Endothelial cell (in vitro differentiated cells): ENCODE measurements around the gene CELA2B. TPM values are rescaled to one million over a fixed set of nuclear protein-coding genes. Genes with fewer than 3 reads are reported as not detected.

Experiments used
- DNase-seq: peaks from one replicate; pipeline ENCODE4 v3.0.0; 2021; ENCODE audit warnings: low spot score
- H3K27ac Mint-ChIP-seq: one replicate; pipeline ENCODE4 v1.8.0; 2021; ENCODE audit warnings: mixed read lengths, inconsistent platforms; ENCODE audit not compliant: unreplicated experiment
- H3K27me3 Mint-ChIP-seq: one replicate; pipeline ENCODE4 v1.8.0; 2021; ENCODE audit warnings: mild to moderate bottlenecking, moderate library complexity, mixed read lengths, inconsistent platforms; ENCODE audit not compliant: unreplicated experiment
- H3K36me3 Mint-ChIP-seq: one replicate; pipeline ENCODE4 v1.8.0; 2021; ENCODE audit warnings: mild to moderate bottlenecking, low read depth, mixed read lengths, inconsistent platforms; ENCODE audit not compliant: unreplicated experiment
- H3K4me1 Mint-ChIP-seq: one replicate; pipeline ENCODE4 v1.8.0; 2021; ENCODE audit warnings: mild to moderate bottlenecking, mixed read lengths, inconsistent platforms; ENCODE audit not compliant: unreplicated experiment
- H3K4me3 Mint-ChIP-seq: one replicate; pipeline ENCODE4 v1.8.0; 2021; ENCODE audit warnings: mild to moderate bottlenecking, mixed read lengths, inconsistent platforms; ENCODE audit not compliant: unreplicated experiment
- H3K9me3 Mint-ChIP-seq: one replicate; pipeline ENCODE4 v1.8.0; 2021; ENCODE audit warnings: mixed read lengths, inconsistent platforms; ENCODE audit not compliant: unreplicated experiment
- total RNA-seq: library from RNA; stranded (reverse); fragmentation: NEBNext Ultra II Directional; extraction: Animal tissue kit (Norgen Biotek cat#: 25700); gene quantifications from one replicate; pipeline ENCODE4 v1.2.1, GENCODE V29; 2021; ENCODE audit not compliant: unreplicated experiment
- TF ChIP-seq, protein P1 (sequence below): fragments of 200-600 bp; sonication (generic); IDR thresholded peaks from one replicate; pipeline ENCODE4 v1.5.0; 2021; ENCODE audit warnings: antibody characterized with exemption; ENCODE audit not compliant: unreplicated experiment

CELA2B gene
- total RNA-seq, 1 donor from 2014 or later, result not detected

DNA sequence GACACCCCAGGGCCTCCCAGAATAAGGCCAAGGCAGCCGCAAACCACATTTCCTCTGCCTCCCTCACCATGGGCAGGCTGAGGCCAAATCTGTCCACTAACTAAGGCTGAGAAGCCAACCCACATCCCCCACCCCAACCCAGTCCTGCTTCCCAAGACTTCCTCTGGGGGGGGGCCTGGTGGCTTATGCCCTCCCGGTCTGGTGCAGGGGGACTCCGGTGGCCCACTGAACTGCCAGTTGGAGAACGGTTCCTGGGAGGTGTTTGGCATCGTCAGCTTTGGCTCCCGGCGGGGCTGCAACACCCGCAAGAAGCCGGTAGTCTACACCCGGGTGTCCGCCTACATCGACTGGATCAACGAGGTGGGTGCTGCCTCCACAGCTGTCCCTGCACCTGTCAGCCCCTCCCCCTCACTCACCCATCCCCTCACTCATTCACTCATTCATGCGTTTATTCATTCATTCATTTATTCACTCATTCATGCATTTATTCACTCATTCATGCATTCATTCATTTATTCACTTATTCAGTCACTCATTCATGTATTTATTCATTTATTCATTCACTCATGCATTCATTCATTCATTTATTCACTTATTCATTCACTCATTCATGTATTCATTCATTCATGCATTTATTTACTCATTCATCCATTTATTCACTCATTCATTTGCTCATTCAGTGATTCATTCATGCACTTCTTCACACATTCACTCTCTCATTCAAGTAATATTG, 30.3 kb upstream of the CELA2B start:
- Mint-ChIP-seq H3K4me3 (no peak overlapping the region), H3K9me3 (no peaks in the 10 kb centered on the region), H3K36me3 (peaks cover 4% of the 10 kb centered on the region), H3K4me1 (peaks cover 2% of the 10 kb centered on the region), H3K27ac (no peak overlapping the region), H3K27me3 (peaks cover 10% of the 10 kb centered on the region)
- TF ChIP-seq, protein P1, sequence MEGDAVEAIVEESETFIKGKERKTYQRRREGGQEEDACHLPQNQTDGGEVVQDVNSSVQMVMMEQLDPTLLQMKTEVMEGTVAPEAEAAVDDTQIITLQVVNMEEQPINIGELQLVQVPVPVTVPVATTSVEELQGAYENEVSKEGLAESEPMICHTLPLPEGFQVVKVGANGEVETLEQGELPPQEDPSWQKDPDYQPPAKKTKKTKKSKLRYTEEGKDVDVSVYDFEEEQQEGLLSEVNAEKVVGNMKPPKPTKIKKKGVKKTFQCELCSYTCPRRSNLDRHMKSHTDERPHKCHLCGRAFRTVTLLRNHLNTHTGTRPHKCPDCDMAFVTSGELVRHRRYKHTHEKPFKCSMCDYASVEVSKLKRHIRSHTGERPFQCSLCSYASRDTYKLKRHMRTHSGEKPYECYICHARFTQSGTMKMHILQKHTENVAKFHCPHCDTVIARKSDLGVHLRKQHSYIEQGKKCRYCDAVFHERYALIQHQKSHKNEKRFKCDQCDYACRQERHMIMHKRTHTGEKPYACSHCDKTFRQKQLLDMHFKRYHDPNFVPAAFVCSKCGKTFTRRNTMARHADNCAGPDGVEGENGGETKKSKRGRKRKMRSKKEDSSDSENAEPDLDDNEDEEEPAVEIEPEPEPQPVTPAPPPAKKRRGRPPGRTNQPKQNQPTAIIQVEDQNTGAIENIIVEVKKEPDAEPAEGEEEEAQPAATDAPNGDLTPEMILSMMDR, result no peak
- no peak for DNase-seq

DNA sequence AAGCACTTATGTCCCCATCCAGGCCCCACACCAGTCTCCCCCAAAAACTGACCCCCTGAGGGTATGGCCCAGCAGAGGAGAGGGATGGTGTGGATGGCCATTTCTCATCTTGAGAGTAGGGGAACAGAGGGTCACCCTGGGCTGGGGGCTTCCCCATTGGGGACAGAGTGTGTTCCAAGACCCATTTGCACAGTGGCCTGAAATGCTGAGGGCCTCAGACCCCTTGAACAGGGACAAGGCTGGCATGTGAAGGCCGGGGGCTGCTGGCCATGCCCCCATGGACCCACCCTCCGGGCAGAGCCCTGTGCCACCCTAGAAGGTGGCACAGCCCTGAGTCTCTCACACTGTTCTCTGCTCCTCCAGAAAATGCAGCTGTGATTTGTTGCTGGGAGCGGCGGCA, 29.7 kb upstream of the CELA2B start:
- Mint-ChIP-seq H3K27ac (no peak overlapping the region), H3K27me3 (peaks cover 10% of the 10 kb centered on the region), H3K4me1 (peaks cover 2% of the 10 kb centered on the region)

DNA sequence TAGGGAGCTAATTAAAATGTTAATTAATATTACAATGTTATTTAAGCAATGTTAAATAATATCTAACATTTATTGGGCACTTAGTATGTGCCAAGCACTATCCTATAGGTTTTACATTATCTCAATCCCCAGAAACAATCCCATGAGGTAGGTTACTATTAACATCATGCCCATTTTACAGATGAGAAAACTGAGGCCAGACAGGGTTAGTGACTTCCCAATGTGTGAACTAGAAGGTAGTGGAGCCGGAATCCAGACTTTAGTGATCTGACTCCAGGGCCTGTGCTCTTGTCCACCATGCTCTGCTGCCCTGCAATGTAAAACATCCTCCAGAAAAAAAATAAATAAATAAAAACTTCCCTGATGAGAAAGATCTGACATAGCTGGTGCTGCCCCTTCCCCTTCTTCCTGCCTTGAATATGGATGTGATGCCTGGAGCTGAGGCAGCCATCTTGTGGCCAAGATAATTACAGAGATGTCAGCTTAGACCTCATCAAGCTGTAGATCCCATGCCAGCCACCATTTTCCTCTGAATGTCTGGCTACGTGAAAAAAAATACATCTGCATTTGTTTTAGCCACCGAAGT, 26.9 kb upstream of the CELA2B start:
- no peak for DNase-seq
- Mint-ChIP-seq H3K4me1 (peaks cover 2% of the 10 kb centered on the region), H3K36me3 (peaks cover 4% of the 10 kb centered on the region), H3K27ac (no peak overlapping the region), H3K4me3 (no peak overlapping the region), H3K9me3 (no peaks in the 10 kb centered on the region), H3K27me3 (peaks cover 7% of the 10 kb centered on the region)
- TF ChIP-seq, protein P1, result no peak

More for the DNA sequence above, 29.7 kb upstream of the CELA2B start:
- Mint-ChIP-seq H3K36me3 (peaks cover 4% of the 10 kb centered on the region), H3K9me3 (no peaks in the 10 kb centered on the region), H3K4me3 (no peak overlapping the region)
- no peak for DNase-seq
- TF ChIP-seq, protein P1, result no peak

DNA sequence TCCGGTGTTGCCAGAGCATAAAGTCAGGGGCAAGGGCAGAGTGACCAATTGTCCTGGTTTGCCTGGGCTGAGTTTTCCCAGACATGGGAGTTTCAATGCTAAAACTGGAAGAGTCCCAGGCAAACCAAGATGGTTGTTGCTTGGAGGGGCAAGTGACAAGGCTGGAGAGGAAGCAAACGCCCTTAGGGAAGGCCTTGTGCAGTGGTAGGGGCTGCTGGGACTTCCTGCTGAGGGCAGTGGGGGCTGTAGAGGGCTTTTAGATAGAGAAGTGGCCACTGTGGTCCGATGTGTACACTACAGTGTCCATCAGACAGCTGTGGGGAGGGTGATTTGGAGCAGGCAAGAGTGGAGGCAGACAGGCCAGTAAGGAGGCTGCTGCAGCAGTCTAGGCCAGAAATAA, 26.3 kb upstream of the CELA2B start:
- H3K4me1 Mint-ChIP-seq, result peaks cover 2% of the 10 kb centered on the region
- H3K36me3 Mint-ChIP-seq, result peaks cover 4% of the 10 kb centered on the region
- no peak for DNase-seq
- peaks cover 5% of the 10 kb centered on the region for H3K27me3 Mint-ChIP-seq
- TF ChIP-seq, protein P1, result no peak
- no peaks in the 10 kb centered on the region for H3K9me3 Mint-ChIP-seq
- no peak overlapping the region for H3K27ac Mint-ChIP-seq
- H3K4me3 Mint-ChIP-seq, result no peak overlapping the region
